Trophoblast cell (in vitro differentiated cells and primary cell): ENCODE data around the gene LCA5L.
A peak's percentile ranks its signal among the peaks of the same experiment; 100 is the strongest.

Experiments used
- DNase-seq, 2 donors: peaks; one replicate each; pipeline ENCODE4 v3.0.0-alpha.2; 2016
- H2AFZ ChIP-seq: 2 replicates; pipeline ENCODE4 v1.6.1; 2013; ENCODE audit warnings: low read length, moderate library complexity, mild to moderate bottlenecking; ENCODE audit not compliant: insufficient read depth, poor library complexity
- H2AK5ac ChIP-seq: 2 replicates; pipeline ENCODE4 v1.6.1; 2013; ENCODE audit warnings: mild to moderate bottlenecking, low read length
- H2BK120ac ChIP-seq: 2 replicates; pipeline ENCODE4 v1.6.1; 2013; ENCODE audit warnings: low read length, mild to moderate bottlenecking, moderate library complexity; ENCODE audit not compliant: insufficient read depth, poor library complexity
- H2BK12ac ChIP-seq: 2 replicates; pipeline ENCODE4 v1.6.1; 2013; ENCODE audit warnings: mild to moderate bottlenecking, low read length, moderate library complexity
- H2BK5ac ChIP-seq: 2 replicates; pipeline ENCODE4 v1.6.1; 2013; ENCODE audit warnings: low read length, low read depth, moderate library complexity, mild to moderate bottlenecking; ENCODE audit not compliant: poor library complexity
- H3K14ac ChIP-seq: 2 replicates; pipeline ENCODE4 v1.6.1; 2013; ENCODE audit warnings: mild to moderate bottlenecking, low read length
- H3K18ac ChIP-seq: 2 replicates; pipeline ENCODE4 v1.6.1; 2013; ENCODE audit warnings: mild to moderate bottlenecking, low read length
- H3K23ac ChIP-seq: 2 replicates; pipeline ENCODE4 v1.6.1; 2013; ENCODE audit warnings: low read length
- H3K27ac ChIP-seq: 2 replicates; pipeline ENCODE4 v1.5.1; 2013; ENCODE audit warnings: low read depth, mild to moderate bottlenecking, inconsistent platforms, low read length, moderate library complexity
- H3K27me3 ChIP-seq: 2 replicates; pipeline ENCODE4 v1.6.1; 2013; ENCODE audit warnings: inconsistent platforms, mild to moderate bottlenecking, low read length, moderate library complexity; ENCODE audit not compliant: insufficient read depth
- H3K36me3 ChIP-seq, 2 experiments: 1 replicate in 1 of 2; 2 replicates in 1 of 2; pipeline ENCODE4 v1.6.1; 2013; ENCODE audit warnings: low read length in 2 of 2, mild to moderate bottlenecking in 2 of 2, moderate library complexity in 1 of 2; ENCODE audit not compliant: insufficient read depth in 2 of 2, control insufficient read depth in 1 of 2
- H3K4ac ChIP-seq: 2 replicates; pipeline ENCODE4 v1.6.1; 2013; ENCODE audit warnings: low read depth, mild to moderate bottlenecking, low read length, moderate library complexity
- H3K4me1 ChIP-seq, 2 experiments: 1 replicate in 1 of 2; 2 replicates in 1 of 2; pipeline ENCODE4 v1.6.1; 2013; ENCODE audit warnings: low read length in 2 of 2, mild to moderate bottlenecking in 2 of 2, moderate library complexity in 1 of 2; ENCODE audit not compliant: insufficient read depth in 2 of 2, control insufficient read depth in 1 of 2
- H3K4me2 ChIP-seq: 2 replicates; pipeline ENCODE4 v1.6.1; 2013; ENCODE audit warnings: inconsistent platforms, mild to moderate bottlenecking, low read length, moderate library complexity
- H3K4me3 ChIP-seq: 2 replicates; pipeline ENCODE4 v1.5.1; 2013; ENCODE audit warnings: mild to moderate bottlenecking, low read depth, low read length, inconsistent platforms
- H3K79me1 ChIP-seq: one replicate; pipeline ENCODE4 v1.6.1; 2013; ENCODE audit warnings: low read length
- H3K79me2 ChIP-seq: 2 replicates; pipeline ENCODE4 v1.6.1; 2013; ENCODE audit warnings: low read length, mild to moderate bottlenecking; ENCODE audit not compliant: control insufficient read depth, insufficient read depth, poor library complexity
- H3K9ac ChIP-seq: 2 replicates; pipeline ENCODE4 v1.6.1; 2013; ENCODE audit warnings: mild to moderate bottlenecking, low read length
- H3K9me3 ChIP-seq: 2 replicates; pipeline ENCODE4 v1.6.1; 2013; ENCODE audit warnings: low read depth, mild to moderate bottlenecking, control low read depth, inconsistent platforms, low read length; ENCODE audit not compliant: insufficient read depth
- H4K12ac ChIP-seq: 2 replicates; pipeline ENCODE4 v1.6.1; 2013; ENCODE audit warnings: low read depth, mild to moderate bottlenecking, low read length, moderate library complexity
- H4K8ac ChIP-seq: 2 replicates; pipeline ENCODE4 v1.6.1; 2013; ENCODE audit warnings: low read depth, mild to moderate bottlenecking, low read length, moderate library complexity
- H4K91ac ChIP-seq: one replicate; pipeline ENCODE4 v1.6.1; 2013; ENCODE audit warnings: low read depth, mild to moderate bottlenecking, low read length, moderate library complexity
- WGBS: extraction: QIAGEN DNeasy Blood & Tissue Kit; methylation state at CpG from one replicate; pipeline ENCODE4 v1.1.7; 2013; ENCODE audit warnings: missing lambda C conversion rate; ENCODE audit not compliant: insufficient read length, insufficient coverage; ENCODE audit errors: extremely low coverage; 5-methylcytosine and 5-hydroxymethylcytosine counted together

The LCA5L gene

DNA sequence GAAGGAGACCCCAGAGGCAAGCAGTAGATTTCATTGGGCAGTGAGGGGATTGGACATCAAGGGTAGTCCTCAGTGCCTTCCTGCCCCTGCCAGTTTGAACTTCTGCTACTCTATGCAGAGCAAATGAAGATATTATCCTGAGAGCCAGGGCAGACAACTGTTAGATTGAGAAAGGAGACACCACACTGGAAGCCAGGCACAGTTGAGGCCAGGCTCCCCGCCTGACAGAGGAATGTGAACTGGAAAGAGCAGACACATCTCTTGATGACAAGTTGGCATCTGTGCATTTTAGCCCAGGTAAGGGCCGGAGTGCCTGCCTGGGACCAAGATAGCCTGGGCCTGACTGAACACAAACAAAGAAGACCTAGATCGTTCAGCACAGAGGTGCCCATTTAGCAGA, 22.2 kb upstream of the LCA5L start:
- no peak overlapping the region for H2AFZ ChIP-seq
- peak overlapping the region; percentile 47 for H3K4me3 ChIP-seq
- no peak overlapping the region for H4K8ac ChIP-seq
- H4K91ac ChIP-seq = no peak overlapping the region
- no peak overlapping the region for H4K12ac ChIP-seq
- no peaks in the 10 kb centered on the region for H3K36me3 ChIP-seq
- H3K4ac ChIP-seq = no peak overlapping the region
- no peak overlapping the region for H2AK5ac ChIP-seq
- H3K9ac ChIP-seq = no peak overlapping the region
- no peaks in the 10 kb centered on the region for H3K79me2 ChIP-seq
- H2BK5ac ChIP-seq = no peak overlapping the region
- H2BK120ac ChIP-seq = no peak overlapping the region
- no CpG with 5 or more reads among the region's 3 CpGs for WGBS
- H3K79me1 ChIP-seq = no peaks in the 10 kb centered on the region
- no peaks in the 10 kb centered on the region for H3K27me3 ChIP-seq
- H3K9me3 ChIP-seq = no peaks in the 10 kb centered on the region
- H3K14ac ChIP-seq = no peak overlapping the region
- DNase-seq = no peak
- no peak overlapping the region for H2BK12ac ChIP-seq
- H3K23ac ChIP-seq = no peak overlapping the region
- no peak overlapping the region for H3K18ac ChIP-seq
- no peaks in the 10 kb centered on the region for H3K4me1 ChIP-seq
- no peak overlapping the region for H3K27ac ChIP-seq
- no peak overlapping the region for H3K4me2 ChIP-seq

- H3K36me3 ChIP-seq = no peaks in the 10 kb centered on the region
- H3K79me1 ChIP-seq = no peaks in the 10 kb centered on the region
- no peaks in the 10 kb centered on the region for H3K4me1 ChIP-seq
- no peak overlapping the region for H2BK120ac ChIP-seq
- H3K23ac ChIP-seq = no peak overlapping the region
- no peak overlapping the region for H3K14ac ChIP-seq
- H3K18ac ChIP-seq = no peak overlapping the region
- no peak overlapping the region for H2BK5ac ChIP-seq
- DNase-seq = no peak
- H4K12ac ChIP-seq = no peak overlapping the region
- no peak overlapping the region for H3K4me3 ChIP-seq
- H3K4ac ChIP-seq = no peak overlapping the region
- H3K4me2 ChIP-seq = no peak overlapping the region
- no peak overlapping the region for H3K27ac ChIP-seq
- H3K9me3 ChIP-seq = no peaks in the 10 kb centered on the region
- no peak overlapping the region for H2BK12ac ChIP-seq
- no peaks in the 10 kb centered on the region for H3K27me3 ChIP-seq
- H3K79me2 ChIP-seq = no peaks in the 10 kb centered on the region
- H3K9ac ChIP-seq = no peak overlapping the region
- H4K8ac ChIP-seq = no peak overlapping the region
- no peak overlapping the region for H2AFZ ChIP-seq
- no peak overlapping the region for H2AK5ac ChIP-seq
- H4K91ac ChIP-seq = no peak overlapping the region
Measured at GRCh38 chr21:39466584-39466983, 21.0 kb upstream of the LCA5L start.

GRCh38 chr21:39463308-39463707, 17.7 kb upstream of the LCA5L start:
- Histone ChIP-seq H2BK12ac (no peak overlapping the region), H4K8ac (no peak overlapping the region), H3K4me2 (no peak overlapping the region), H3K79me1 (no peaks in the 10 kb centered on the region), H4K91ac (no peak overlapping the region), H3K79me2 (no peaks in the 10 kb centered on the region), H3K27me3 (no peaks in the 10 kb centered on the region), H3K4me3 (no peak overlapping the region), H2BK120ac (no peak overlapping the region), H3K4me1 (no peaks in the 10 kb centered on the region), H3K4ac (no peak overlapping the region), H3K23ac (no peak overlapping the region), H2BK5ac (no peak overlapping the region), H3K27ac (no peak overlapping the region), H3K14ac (no peak overlapping the region), H3K9me3 (no peaks in the 10 kb centered on the region), H2AFZ (no peak overlapping the region), H3K18ac (no peak overlapping the region), H2AK5ac (no peak overlapping the region), H3K9ac (no peak overlapping the region), H3K36me3 (no peaks in the 10 kb centered on the region), H4K12ac (no peak overlapping the region)
- no peak for DNase-seq
- no CpG with 5 or more reads among the region's 3 CpGs for WGBS

DNA sequence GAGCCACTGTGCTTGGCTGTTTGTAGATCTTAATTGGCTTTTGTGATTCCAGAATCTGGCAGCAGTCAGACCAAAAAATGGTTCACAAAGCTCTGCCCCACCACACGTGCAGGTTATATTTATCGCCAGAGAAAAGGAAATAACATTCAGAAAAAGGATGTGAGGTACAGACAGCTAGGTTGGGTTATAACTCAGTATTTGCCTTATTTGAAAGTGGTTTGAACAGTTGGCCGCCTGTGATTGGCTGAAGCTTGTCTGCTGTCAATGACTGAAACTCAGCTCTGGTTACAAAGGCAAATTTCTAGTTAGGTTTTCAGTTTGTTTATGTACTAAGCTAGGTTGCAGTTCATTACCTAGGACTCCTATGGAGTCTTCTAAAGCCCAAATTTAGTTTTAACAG, 15.8 kb upstream of the LCA5L start:
- no peak overlapping the region for H3K4ac ChIP-seq
- no peak overlapping the region for H3K14ac ChIP-seq
- H3K79me2 ChIP-seq = no peaks in the 10 kb centered on the region
- no peak overlapping the region for H3K27ac ChIP-seq
- H3K79me1 ChIP-seq = no peaks in the 10 kb centered on the region
- H3K23ac ChIP-seq = no peak overlapping the region
- no peaks in the 10 kb centered on the region for H3K4me1 ChIP-seq
- H3K18ac ChIP-seq = no peak overlapping the region
- no peaks in the 10 kb centered on the region for H3K27me3 ChIP-seq
- H2AFZ ChIP-seq = no peak overlapping the region
- WGBS = no CpG with 5 or more reads among the region's 3 CpGs
- no peak overlapping the region for H2BK5ac ChIP-seq
- H2BK120ac ChIP-seq = no peak overlapping the region
- H4K8ac ChIP-seq = no peak overlapping the region
- H3K4me2 ChIP-seq = no peak overlapping the region
- H3K4me3 ChIP-seq = no peak overlapping the region
- no peak overlapping the region for H4K91ac ChIP-seq
- no peak overlapping the region for H3K9ac ChIP-seq
- H4K12ac ChIP-seq = no peak overlapping the region
- no peak for DNase-seq
- no peaks in the 10 kb centered on the region for H3K9me3 ChIP-seq
- no peak overlapping the region for H2AK5ac ChIP-seq
- H3K36me3 ChIP-seq = no peaks in the 10 kb centered on the region
- H2BK12ac ChIP-seq = no peak overlapping the region

GRCh38 chr21:39456665-39457064, 11.1 kb upstream of the LCA5L start:
- Histone ChIP-seq H3K27ac (no peak overlapping the region), H2BK5ac (no peak overlapping the region), H3K4ac (no peak overlapping the region), H3K14ac (no peak overlapping the region), H3K79me2 (no peaks in the 10 kb centered on the region), H3K4me2 (no peak overlapping the region), H2AFZ (no peak overlapping the region), H3K4me3 (no peak overlapping the region), H2AK5ac (no peak overlapping the region), H3K27me3 (no peaks in the 10 kb centered on the region), H2BK12ac (no peak overlapping the region), H4K8ac (no peak overlapping the region), H3K36me3 (no peaks in the 10 kb centered on the region), H3K79me1 (no peaks in the 10 kb centered on the region), H4K91ac (no peak overlapping the region), H3K9me3 (no peaks in the 10 kb centered on the region), H3K18ac (no peak overlapping the region), H3K4me1 (peaks cover 0 to 3% of the 10 kb centered on the region in 2 experiments), H2BK120ac (no peak overlapping the region), H3K9ac (no peak overlapping the region), H4K12ac (no peak overlapping the region), H3K23ac (no peak overlapping the region)
- WGBS = no CpG with 5 or more reads among the region's 3 CpGs
- DNase-seq = no peak
